Lung (tissue), 12 donors: ENCODE results near the gene NIPBL. TPM values are rescaled to one million over a fixed set of nuclear protein-coding genes. Genes with fewer than 3 reads are reported as not detected.

Experiments
- ATAC-seq: fragments of 200-7000 bp; cut with Tn5 transposase; one replicate; pipeline ENCODE4 v1.9.1; 2020; ENCODE audit warnings: moderate number of reproducible peaks; ENCODE audit not compliant: insufficient read depth, low FRiP score
- DNase-seq, 3 donors: peaks; one replicate each; pipeline ENCODE4 v3.0.0-alpha.2; 2013 to 2017
- H3K27ac ChIP-seq, 2 donors: one replicate each; pipeline ENCODE4 v1.5.1; 2013; ENCODE audit warnings: mild to moderate bottlenecking in 2 of 2, moderate library complexity in 2 of 2, control low read depth in 1 of 2, inconsistent platforms in 1 of 2, low read depth in 1 of 2, low read length in 1 of 2
- H3K27me3 ChIP-seq, 3 donors: one replicate each; pipeline ENCODE4 v1.5.1; 2013; ENCODE audit warnings: low read length in 2 of 3; ENCODE audit not compliant: control insufficient read depth in 3 of 3, insufficient read depth in 3 of 3
- H3K36me3 ChIP-seq, 4 donors: one replicate each; pipeline ENCODE4 v1.5.1; 2013; ENCODE audit warnings: low read length in 4 of 4, mild to moderate bottlenecking in 1 of 4, moderate library complexity in 1 of 4; ENCODE audit not compliant: control insufficient read depth in 4 of 4, insufficient read depth in 4 of 4
- H3K4me1 ChIP-seq, 5 donors: one replicate each; pipeline ENCODE4 v1.5.1; 2013; ENCODE audit warnings: low read length in 5 of 5, mild to moderate bottlenecking in 2 of 5, moderate library complexity in 1 of 5; ENCODE audit not compliant: control insufficient read depth in 5 of 5, insufficient read depth in 5 of 5
- H3K4me3 ChIP-seq: one replicate; pipeline ENCODE4 v1.5.1; 2013; ENCODE audit warnings: mild to moderate bottlenecking, control low read depth, moderate library complexity
- H3K9ac ChIP-seq, 2 donors: one replicate each; pipeline ENCODE4 v1.5.1; 2013; ENCODE audit warnings: low read length in 2 of 2, control low read depth in 1 of 2; ENCODE audit not compliant: insufficient read depth in 1 of 2
- H3K9me3 ChIP-seq, 4 donors: one replicate each; pipeline ENCODE4 v1.5.1; 2013; ENCODE audit warnings: low read length in 3 of 4, mild to moderate bottlenecking in 1 of 4, moderate library complexity in 1 of 4; ENCODE audit not compliant: control insufficient read depth in 4 of 4, insufficient read depth in 3 of 4
- WGBS, 2 donors: extraction: QIAGEN DNeasy Blood & Tissue Kit; methylation state at CpG; one replicate each; pipeline ENCODE4 v1.1.7; 2013; 5-methylcytosine and 5-hydroxymethylcytosine counted together
- polyA plus RNA-seq, 2 donors: library from polyadenylated mRNA; stranded (reverse); fragments of 200-250 nt; gene quantifications; one replicate each; pipeline ENCODE4 v1.2.1, GENCODE V29; 2013
- total RNA-seq, 2 donors: library from RNA; depleted of rRNA in 1 of 2; stranded (reverse); fragments of >200 nt in 1 of 2; gene quantifications; one replicate each; pipeline ENCODE4 v1.2.1, GENCODE V29; 2014 to 2021
- TF ChIP-seq, protein P1 (sequence below): IDR thresholded peaks from 2 replicates; pipeline ENCODE4 v1.5.1; 2012; ENCODE audit warnings: mild to moderate bottlenecking; ENCODE audit errors: control extremely low read depth, extremely low read depth
- donor health status: control.
- donor health status: control.
- donor health status: Bipolar disorder and iron deficiency.
- donor health status: healthy.
- donor health status: DM: yes; HTN: yes; CAD: no.

Gene NIPBL
- total and polyA plus RNA-seq, 4 donors, result 13.7 to 124 (median 32.4) TPM

DNA sequence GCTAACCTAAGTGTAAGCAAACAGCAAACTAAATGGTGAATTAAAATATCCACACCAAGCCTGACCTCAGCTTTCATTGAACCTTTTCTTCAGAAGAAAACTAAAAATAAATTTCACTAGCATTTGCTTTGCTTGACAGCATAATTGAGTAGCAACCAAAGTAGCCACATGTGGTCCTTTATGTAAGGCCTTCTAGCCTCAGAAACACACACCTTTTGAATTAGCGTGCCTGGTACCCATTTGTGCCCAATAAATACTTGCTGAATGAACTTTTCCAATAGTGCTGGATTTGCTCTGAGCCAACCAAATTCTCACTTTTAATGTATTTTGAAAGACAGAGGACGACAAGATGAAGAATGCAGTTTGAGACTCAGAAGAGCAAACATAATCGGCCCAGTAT, 2.1 kb upstream of the NIPBL start:
- peak in 2 of 3 donors; percentile 14 to 36 for DNase-seq
- TF ChIP-seq, protein P1, sequence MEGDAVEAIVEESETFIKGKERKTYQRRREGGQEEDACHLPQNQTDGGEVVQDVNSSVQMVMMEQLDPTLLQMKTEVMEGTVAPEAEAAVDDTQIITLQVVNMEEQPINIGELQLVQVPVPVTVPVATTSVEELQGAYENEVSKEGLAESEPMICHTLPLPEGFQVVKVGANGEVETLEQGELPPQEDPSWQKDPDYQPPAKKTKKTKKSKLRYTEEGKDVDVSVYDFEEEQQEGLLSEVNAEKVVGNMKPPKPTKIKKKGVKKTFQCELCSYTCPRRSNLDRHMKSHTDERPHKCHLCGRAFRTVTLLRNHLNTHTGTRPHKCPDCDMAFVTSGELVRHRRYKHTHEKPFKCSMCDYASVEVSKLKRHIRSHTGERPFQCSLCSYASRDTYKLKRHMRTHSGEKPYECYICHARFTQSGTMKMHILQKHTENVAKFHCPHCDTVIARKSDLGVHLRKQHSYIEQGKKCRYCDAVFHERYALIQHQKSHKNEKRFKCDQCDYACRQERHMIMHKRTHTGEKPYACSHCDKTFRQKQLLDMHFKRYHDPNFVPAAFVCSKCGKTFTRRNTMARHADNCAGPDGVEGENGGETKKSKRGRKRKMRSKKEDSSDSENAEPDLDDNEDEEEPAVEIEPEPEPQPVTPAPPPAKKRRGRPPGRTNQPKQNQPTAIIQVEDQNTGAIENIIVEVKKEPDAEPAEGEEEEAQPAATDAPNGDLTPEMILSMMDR, result no peak
- Histone ChIP-seq H3K27me3 (no peaks in the 10 kb centered on the region), H3K4me3 (no peak overlapping the region), H3K9ac (peak overlapping the region in 1 of 2 donors; percentile 99), H3K36me3 (peaks cover 0 to 4% (median under 1%) of the 10 kb centered on the region in 4 donors), H3K4me1 (peaks cover 0 to 33% (median 0%) of the 10 kb centered on the region in 5 donors), H3K27ac (peak overlapping the region in 1 of 2 donors; percentile 96), H3K9me3 (no peaks in the 10 kb centered on the region)
- no peak for ATAC-seq
- WGBS, 2 donors, result 45 to 59% methylated on average over 3 of the region's 3 CpGs

DNA sequence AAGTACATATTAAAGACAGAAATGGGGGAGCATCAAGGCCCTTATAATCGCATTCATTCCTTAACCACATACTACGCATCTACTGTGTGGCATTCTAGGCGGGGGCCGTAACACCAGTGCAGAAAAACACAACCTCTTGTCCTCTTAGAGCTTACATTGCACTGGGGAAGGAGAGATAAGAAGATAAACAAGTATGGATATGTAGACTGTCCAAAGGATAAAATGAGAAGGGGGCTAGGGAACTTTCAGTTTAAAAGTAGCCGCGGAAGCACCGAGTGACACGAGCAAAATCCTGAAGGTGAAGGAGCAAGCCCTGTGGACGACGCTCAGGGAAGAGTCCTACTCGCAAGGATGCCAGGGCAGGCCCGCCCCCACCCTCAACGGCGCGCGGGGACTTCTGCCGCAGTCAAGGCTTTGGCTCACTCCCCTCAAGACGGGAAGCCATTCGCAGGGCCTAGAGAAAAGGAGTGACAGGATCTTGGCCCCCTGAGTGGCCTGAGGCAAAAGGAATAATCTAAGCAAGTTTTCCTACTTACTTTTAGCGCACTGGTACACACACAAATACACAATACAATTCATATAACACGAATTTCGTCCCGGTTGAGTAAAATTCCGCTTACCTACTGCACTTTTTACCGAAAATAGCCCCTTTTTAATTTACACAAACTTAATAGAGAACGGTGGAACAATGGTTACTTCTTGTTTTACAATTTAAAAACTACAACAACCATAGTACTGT, 1.3 kb upstream of the NIPBL start:
- TF ChIP-seq, protein P1, result no peak
- Histone ChIP-seq H3K27ac (peak overlapping the region; percentile 94 to 96), H3K9me3 (no peaks in the 10 kb centered on the region), H3K36me3 (peaks cover 0 to 4% (median under 1%) of the 10 kb centered on the region in 4 donors), H3K4me3 (peak overlapping the region; percentile 69), H3K27me3 (no peaks in the 10 kb centered on the region), H3K4me1 (peaks cover 0 to 40% (median 0%) of the 10 kb centered on the region in 5 donors), H3K9ac (peak overlapping the region; percentile 91 to 99)
- DNase-seq (peak; percentile 62 to 81 (median 79)), ATAC-seq (no peak)
- 0 to 1% methylated on average over 26 of the region's 26 CpGs for WGBS, 2 donors

DNA sequence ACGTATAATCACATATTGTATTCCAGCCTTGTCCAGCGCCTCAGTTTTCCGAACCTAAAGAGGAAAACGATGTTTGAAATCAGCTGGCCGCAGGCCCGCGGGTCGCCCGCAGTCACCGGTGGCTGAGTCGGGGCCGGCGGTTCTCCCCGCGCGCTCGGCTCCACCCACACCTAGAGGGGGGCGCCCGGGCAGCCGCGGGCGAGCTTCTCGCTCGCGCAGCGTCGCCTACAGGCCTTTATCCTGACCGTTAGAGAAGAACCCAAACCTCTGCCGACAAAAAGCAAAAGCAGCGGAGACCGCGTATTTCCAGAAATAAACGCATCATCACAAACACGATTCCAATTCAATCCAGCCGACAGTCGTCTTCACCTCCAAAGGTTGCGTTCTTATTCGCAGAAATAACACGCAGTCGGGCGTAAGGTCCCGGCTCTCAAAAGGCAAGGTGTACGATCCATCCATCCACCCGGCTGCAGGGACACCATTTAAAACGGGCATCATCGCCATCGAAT, 725 bp upstream of the NIPBL start:
- TF ChIP-seq, protein P1, result peak; percentile 11
- no peaks in the 10 kb centered on the region for H3K27me3 ChIP-seq
- peak overlapping the region; percentile 69 for H3K4me3 ChIP-seq
- peak; percentile 86 to 91 (median 89) for DNase-seq
- peaks cover 0 to 42% (median 6%) of the 10 kb centered on the region in 5 donors for H3K4me1 ChIP-seq
- peaks cover 0 to 4% (median under 1%) of the 10 kb centered on the region in 4 donors for H3K36me3 ChIP-seq
- WGBS, 2 donors, result 0 to 1% methylated on average over 47 of the region's 47 CpGs
- H3K27ac ChIP-seq, result peak overlapping the region; percentile 94 to 96
- H3K9me3 ChIP-seq, result no peaks in the 10 kb centered on the region
- ATAC-seq, result peak; percentile 90
- H3K9ac ChIP-seq, result peak overlapping the region; percentile 91 to 99
